ENCODE results near the gene TMC4.
"Not testable (repeated sequence)": the region's sequence is repeated elsewhere in the genome, so short reads cannot be mapped to it uniquely, and the experiment has no call there.

The TMC4 gene

GRCh38 chr19:54172471-54173358 lies at the start of gene TMC4:
TMC4 (minus strand) TSS chr19:54173160; CDS start chr19:54173117, 43 bp downstream.
- DNase-seq, result peak; percentile 41 to 58

GRCh38 chr19:54221947-54222346 lies 49.0 kb upstream of the TMC4 start:
- DNase-seq, result not testable (repeated sequence)

GRCh38 chr19:54219702-54220101 lies 46.7 kb upstream of the TMC4 start:
- not testable (repeated sequence) for DNase-seq

- no peak for DNase-seq
Measured at GRCh38 chr19:54218960-54219661, 46.2 kb upstream of the TMC4 start.

GRCh38 chr19:54218259-54218658 lies 45.3 kb upstream of the TMC4 start:
- DNase-seq, result no peak

- not testable (repeated sequence) for DNase-seq
Measured at GRCh38 chr19:54217517-54218247, 44.7 kb upstream of the TMC4 start.

- no peak for DNase-seq
Measured at GRCh38 chr19:54216869-54217268, 43.9 kb upstream of the TMC4 start.

- DNase-seq, result not testable (repeated sequence)
Measured at GRCh38 chr19:54214734-54215133, 41.8 kb upstream of the TMC4 start.

- DNase-seq, result not testable (repeated sequence)
Measured at GRCh38 chr19:54214217-54214616, 41.3 kb upstream of the TMC4 start.

GRCh38 chr19:54211235-54211634 lies 38.3 kb upstream of the TMC4 start:
- no peak for DNase-seq

- peak in 1 of 2 experiments; percentile 23 for DNase-seq
Measured at GRCh38 chr19:54209811-54210494, 37.0 kb upstream of the TMC4 start.

GRCh38 chr19:54209058-54209810 lies 36.3 kb upstream of the TMC4 start:
- DNase-seq, result no peak

GRCh38 chr19:54208784-54209057 lies 35.8 kb upstream of the TMC4 start:
- no peak for DNase-seq

- DNase-seq, result no peak
Measured at GRCh38 chr19:54207983-54208783, 35.2 kb upstream of the TMC4 start.

- no peak for DNase-seq
Measured at GRCh38 chr19:54207676-54207982, 34.7 kb upstream of the TMC4 start.

- DNase-seq, result not testable (repeated sequence)
Measured at GRCh38 chr19:54207193-54207592, 34.2 kb upstream of the TMC4 start.

- no peak for DNase-seq
Measured at GRCh38 chr19:54206831-54207177, 33.8 kb upstream of the TMC4 start.

- no peak for DNase-seq
Measured at GRCh38 chr19:54206030-54206830, 33.3 kb upstream of the TMC4 start.

- no peak for DNase-seq
Measured at GRCh38 chr19:54204767-54205468, 32.0 kb upstream of the TMC4 start.

GRCh38 chr19:54203151-54203611 lies 30.2 kb upstream of the TMC4 start:
- DNase-seq, result no peak

Measured in NCI-H1930 (cell line).